ENCODE measurements around the gene CPN2.

- TF ChIP-seq HCFC1 (IDR thresholded peaks at IDR 0.05; ENCODE audit: low read length), result no peak
- no peak for TF ChIP-seq TAF1 (IDR thresholded peaks at IDR 0.05; ENCODE audit: borderline replicate concordance, low read depth, low read length)
- TF ChIP-seq JUNB (IDR thresholded peaks at IDR 0.05), result no peak
- TF ChIP-seq POLR2A (IDR thresholded peaks at IDR 0.05; ENCODE audit: low read depth, low read length), result no peak
- no peak for TF ChIP-seq RUNX3 (IDR thresholded peaks at IDR 0.05; ENCODE audit: low read length)
- no peak for TF ChIP-seq POU2F2 (IDR thresholded peaks at IDR 0.05; ENCODE audit: borderline replicate concordance, low read depth, low read length)
- TF ChIP-seq TCF12 (IDR thresholded peaks at IDR 0.05; ENCODE audit: low read depth, low read length), result no peak
- no peak for TF ChIP-seq CTCF (IDR thresholded peaks at IDR 0.05 in 2 of 3, conservative IDR thresholded peaks at IDR 0.05 in 1 of 3; ENCODE audit: control insufficient read depth in 2 of 3, extremely low read depth in 1 of 3, insufficient read depth in 1 of 3, low read depth in 3 of 3, low read length in 3 of 3)
- TF ChIP-seq ZNF274 (IDR thresholded peaks at IDR 0.05; ENCODE audit: insufficient read depth, insufficient read length), result no peak
- TF ChIP-seq USF1 (IDR thresholded peaks at IDR 0.05; ENCODE audit: borderline replicate concordance, extremely low read length, insufficient read depth, low read depth, low read length), result no peak
- TF ChIP-seq EZH2 (IDR thresholded peaks at IDR 0.05; ENCODE audit: borderline replicate concordance, control insufficient read depth, low read depth, low read length), result no peak
- no peak for TF ChIP-seq ZZZ3 (IDR thresholded peaks at IDR 0.05; ENCODE audit: control insufficient read depth, insufficient read length, low read depth)
- TF ChIP-seq EP300 (IDR thresholded peaks at IDR 0.05; ENCODE audit: borderline replicate concordance in 1 of 2, control insufficient read depth in 1 of 2, low read depth in 2 of 2, low read length in 2 of 2), result no peak
- TF ChIP-seq FOXM1 (IDR thresholded peaks at IDR 0.05; ENCODE audit: low read depth, low read length), result no peak
These were observed 38.9 kb downstream of the CPN2 start for GRCh38 chr3:194312186-194312742.
